ENCODE results near the gene SLC16A6.
"Not testable (repeated sequence)": the region's sequence is repeated elsewhere in the genome, so short reads cannot be mapped to it uniquely, and the experiment has no call there.

DNA sequence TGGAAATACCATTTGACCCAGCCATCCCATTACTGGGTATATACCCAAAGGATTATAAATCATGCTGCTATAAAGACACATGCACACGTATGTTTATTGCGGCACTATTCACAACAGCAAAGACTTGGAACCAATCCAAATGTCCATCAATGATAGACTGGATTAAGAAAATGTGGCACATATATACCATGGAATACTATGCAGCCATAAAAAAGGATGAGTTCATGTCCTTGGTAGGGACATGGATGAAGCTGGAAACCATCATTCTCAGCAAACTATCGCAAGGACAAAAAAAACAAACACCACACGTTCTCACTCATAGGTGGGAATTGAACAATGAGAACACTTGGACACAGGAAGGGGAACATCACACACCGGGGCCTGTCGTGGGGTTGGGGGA, 9.0 kb downstream of the SLC16A6 start:
- TF ChIP-seq, protein P1, sequence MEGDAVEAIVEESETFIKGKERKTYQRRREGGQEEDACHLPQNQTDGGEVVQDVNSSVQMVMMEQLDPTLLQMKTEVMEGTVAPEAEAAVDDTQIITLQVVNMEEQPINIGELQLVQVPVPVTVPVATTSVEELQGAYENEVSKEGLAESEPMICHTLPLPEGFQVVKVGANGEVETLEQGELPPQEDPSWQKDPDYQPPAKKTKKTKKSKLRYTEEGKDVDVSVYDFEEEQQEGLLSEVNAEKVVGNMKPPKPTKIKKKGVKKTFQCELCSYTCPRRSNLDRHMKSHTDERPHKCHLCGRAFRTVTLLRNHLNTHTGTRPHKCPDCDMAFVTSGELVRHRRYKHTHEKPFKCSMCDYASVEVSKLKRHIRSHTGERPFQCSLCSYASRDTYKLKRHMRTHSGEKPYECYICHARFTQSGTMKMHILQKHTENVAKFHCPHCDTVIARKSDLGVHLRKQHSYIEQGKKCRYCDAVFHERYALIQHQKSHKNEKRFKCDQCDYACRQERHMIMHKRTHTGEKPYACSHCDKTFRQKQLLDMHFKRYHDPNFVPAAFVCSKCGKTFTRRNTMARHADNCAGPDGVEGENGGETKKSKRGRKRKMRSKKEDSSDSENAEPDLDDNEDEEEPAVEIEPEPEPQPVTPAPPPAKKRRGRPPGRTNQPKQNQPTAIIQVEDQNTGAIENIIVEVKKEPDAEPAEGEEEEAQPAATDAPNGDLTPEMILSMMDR (IDR thresholded peaks at IDR 0.05), result not testable (repeated sequence)
- TF ChIP-seq ZFX (IDR thresholded peaks at IDR 0.05; ENCODE audit: borderline replicate concordance), result not testable (repeated sequence)
